NCI-H2171 (cell line): ENCODE measurements around the gene SIM1.

Experiments used
- DNase-seq: peaks from one replicate; lab custom pipeline; 2025; lab: John Stamatoyannopoulos, UW

SIM1 gene

DNA sequence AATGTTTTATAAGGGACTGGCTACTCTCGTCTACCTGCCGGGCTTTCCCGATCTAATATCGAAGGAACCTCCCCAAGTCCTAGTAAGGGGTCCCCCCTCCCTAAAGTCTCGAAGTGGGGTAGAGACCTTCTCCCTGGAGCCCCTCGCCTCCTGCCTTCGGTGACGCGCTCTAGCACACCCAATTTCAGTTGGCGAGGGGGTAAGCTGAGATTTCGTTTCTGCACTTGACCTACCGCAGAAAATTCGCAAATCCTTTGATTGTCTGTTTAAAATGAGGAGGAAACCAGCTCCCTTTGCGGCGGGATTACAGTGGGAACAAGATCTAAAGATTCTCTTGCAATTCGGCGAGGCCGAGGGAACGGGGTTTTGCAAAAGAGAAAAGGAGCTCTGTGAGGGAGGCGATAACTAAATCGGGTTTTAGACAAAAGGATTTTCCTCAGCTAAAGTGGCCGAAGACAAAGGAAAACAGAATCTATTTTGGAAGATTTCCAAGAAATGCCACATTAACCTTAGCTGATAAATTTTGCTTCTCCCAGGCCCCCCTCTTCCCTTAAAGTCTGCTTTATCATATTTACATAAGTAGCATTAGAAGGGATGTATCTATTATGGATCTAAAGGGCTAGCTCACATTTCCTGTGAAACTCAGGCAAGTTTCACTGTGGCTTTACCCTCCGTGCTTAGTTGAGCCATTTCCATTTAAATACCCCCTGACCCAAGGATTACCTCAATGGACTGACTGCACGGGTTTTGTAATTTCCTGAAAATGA is 8.4 kb downstream of the SIM1 start:
- DNase-seq, result no peak

GRCh38 chr6:100455230-100456124 is 9.2 kb downstream of the SIM1 start:
- no peak for DNase-seq

- no peak for DNase-seq
Observed at GRCh38 chr6:100454551-100455229, 10.0 kb downstream of the SIM1 start.

DNA sequence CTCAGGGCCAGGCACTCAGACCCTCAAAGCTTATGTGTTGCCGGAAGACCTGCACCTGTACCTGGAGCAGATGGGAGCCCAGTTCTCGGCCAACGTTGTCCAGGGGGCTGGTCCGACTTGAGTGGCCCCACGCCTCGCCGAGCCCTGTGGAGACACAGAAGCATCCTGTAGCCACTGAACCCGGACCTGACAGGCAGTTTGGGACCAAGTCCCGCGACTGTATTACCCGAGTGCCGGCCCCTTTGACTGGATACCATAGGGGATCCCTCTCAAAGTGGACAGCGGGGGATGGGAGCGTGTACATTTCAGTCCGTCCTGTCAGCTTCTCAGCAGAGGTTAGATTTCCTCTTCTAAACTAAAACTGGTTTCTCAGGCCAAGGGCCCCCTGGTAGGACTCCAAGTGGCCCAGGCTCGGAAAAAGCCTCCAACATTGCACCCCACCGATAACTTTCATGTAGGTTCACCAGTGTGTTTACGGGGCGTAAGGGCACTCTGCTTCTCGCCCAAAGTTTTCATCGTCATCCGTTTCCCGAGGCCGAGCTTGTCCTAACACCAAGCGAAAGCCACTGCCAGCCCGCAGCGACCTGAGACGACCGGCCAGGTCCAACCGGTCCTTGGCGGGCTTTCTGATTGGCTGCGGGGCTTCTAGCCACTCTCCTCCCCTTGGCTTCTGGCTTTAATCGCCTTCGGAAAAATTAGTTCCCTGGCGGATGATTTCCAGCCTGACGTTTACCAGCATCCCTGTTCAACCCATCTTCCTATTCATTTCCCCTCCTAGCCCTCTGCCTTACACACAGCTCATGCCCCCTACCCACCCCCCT is 10.8 kb downstream of the SIM1 start:
- no peak for DNase-seq

DNA sequence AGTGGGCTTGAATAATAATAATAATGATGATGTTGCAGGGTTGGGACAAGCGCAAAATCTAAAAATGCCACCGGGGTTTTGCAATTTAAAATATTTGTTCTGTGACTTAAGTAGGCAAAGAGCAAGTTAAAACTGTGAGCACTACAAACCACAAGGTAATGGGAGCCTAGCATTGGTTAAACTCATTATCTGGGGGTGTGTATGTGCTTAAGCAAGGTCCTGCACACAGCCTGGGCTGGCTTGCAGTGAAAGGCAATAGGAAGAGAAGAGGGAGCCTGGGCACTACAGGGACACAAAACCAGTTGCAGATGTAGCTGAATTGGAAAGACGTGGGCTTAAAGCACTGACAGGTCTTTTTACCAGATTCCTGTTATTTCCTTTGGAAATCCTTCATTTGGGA is 11.7 kb downstream of the SIM1 start:
- DNase-seq, result no peak

- DNase-seq, result no peak
Observed at GRCh38 chr6:100451577-100451976, 13.1 kb downstream of the SIM1 start.

GRCh38 chr6:100449239-100449691 is 15.5 kb downstream of the SIM1 start:
- no peak for DNase-seq

GRCh38 chr6:100447900-100448748 is 16.6 kb downstream of the SIM1 start:
- no peak for DNase-seq

GRCh38 chr6:100447081-100447899 is 17.4 kb downstream of the SIM1 start:
- DNase-seq, result no peak

GRCh38 chr6:100446115-100447080 is 18.3 kb downstream of the SIM1 start:
- no peak for DNase-seq

- DNase-seq, result no peak
Observed at GRCh38 chr6:100445512-100445911, 19.2 kb downstream of the SIM1 start.

DNA sequence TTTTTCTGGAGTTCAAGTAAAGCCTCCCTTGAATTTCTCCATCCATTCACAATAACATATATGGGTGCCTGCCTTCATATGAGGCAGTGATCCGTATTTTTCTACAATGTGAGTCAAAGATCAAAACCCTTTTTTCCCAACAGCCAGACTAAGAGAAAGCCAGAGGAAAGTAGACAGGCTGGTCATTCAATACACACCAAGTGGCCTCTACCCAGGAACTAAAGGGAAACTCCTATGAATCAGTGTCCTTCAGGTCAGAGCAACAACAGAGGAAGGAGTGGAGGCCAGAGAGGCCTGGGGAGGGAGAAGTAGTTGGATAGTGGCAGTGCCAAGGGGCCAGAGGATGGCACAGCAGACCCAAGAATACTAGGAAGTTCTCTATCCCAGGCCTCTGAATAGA is 23.8 kb downstream of the SIM1 start:
- no peak for DNase-seq

- DNase-seq, result no peak
Observed at GRCh38 chr6:100435299-100435698, 29.4 kb downstream of the SIM1 start.

DNA sequence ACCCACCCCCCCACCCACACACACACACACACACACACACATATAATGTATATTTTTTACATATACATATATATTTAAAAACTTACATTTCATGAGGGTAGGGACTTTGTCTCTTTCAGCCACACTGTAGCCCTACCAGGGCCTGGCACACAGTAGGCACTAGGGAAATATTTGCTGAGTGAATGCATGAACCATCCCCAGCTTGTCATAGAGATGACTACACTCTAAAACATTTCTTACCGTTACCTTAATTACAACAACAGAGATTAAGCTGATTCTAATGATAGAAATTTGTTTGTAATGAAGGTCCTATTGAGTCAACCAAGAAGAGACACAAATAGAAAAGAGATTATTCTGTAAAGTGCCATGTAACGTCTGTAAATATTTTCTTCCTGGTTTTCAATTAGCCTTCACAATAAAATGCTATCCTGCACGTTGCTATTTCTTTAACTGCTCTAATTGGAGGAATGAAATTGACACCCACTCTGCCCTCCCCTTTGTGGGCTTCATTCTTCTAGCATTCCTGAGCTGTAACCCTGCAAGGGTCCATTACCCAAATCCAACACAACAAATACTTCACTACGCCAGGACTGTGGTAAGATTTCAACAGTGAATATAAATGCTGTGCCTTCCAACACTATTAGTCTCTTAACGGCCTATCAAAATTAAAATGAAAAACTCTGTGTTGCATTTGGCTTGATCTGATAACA is 30.8 kb downstream of the SIM1 start:
- no peak for DNase-seq

GRCh38 chr6:100432136-100432535 is 32.6 kb downstream of the SIM1 start:
- DNase-seq, result no peak

- no peak for DNase-seq
Observed at GRCh38 chr6:100430962-100431361, 33.8 kb downstream of the SIM1 start.

DNA sequence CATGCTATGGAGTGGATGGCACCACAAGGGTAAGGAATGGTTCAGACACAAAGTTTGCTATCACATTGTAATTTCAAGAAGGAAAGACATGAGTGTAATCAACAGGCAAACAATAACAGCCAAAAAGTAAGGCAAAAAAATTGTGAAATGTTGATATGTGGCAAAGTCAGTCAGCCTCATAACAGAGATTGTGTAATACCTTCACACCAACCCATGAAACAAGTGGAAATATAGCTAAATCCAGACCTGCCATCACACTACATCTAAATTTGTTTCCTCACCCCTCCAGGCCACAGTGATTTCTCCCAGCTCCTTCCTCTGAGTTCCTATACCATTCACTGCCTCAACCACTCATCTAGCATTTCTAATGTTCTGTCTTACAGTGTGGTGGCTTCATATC is 37.3 kb downstream of the SIM1 start:
- no peak for DNase-seq

- DNase-seq, result no peak
Observed at GRCh38 chr6:100426744-100427338, 37.9 kb downstream of the SIM1 start.
